GM12875 (cell line): ENCODE measurements around the gene ATP8A2.

ENCODE experiments used
- H3K4me3 ChIP-seq: one replicate; pipeline ENCODE4 v1.5.1; 2011; ENCODE audit warnings: low read depth, low read length, control low read depth
- TF ChIP-seq, protein P1 (sequence below): IDR thresholded peaks from 2 replicates; pipeline ENCODE4 v1.5.1; 2011; ENCODE audit warnings: low read depth, mild to moderate bottlenecking, control low read depth, inconsistent platforms, low read length, moderate library complexity, borderline replicate concordance; ENCODE audit not compliant: insufficient read depth

Gene ATP8A2

DNA sequence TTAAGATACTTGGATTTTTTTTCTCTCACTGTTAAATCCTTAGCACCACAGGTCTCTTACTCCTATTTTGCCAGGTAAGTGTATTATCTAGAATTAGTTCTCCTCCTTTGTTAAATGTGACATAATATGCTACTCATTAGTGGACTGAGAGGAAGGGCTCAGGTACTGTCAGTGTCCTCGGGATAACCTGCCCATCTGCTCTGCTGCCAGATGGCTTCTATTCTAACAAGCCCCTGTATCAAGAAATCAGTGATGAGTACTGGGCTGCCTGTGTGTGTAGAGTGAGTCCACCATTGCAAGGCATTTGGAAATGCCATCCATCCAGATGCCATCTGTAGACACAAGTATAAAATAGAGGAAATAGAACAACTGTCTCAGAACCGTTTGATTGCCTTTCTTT, 209.6 kb downstream of the ATP8A2 start:
- TF ChIP-seq, protein P1, sequence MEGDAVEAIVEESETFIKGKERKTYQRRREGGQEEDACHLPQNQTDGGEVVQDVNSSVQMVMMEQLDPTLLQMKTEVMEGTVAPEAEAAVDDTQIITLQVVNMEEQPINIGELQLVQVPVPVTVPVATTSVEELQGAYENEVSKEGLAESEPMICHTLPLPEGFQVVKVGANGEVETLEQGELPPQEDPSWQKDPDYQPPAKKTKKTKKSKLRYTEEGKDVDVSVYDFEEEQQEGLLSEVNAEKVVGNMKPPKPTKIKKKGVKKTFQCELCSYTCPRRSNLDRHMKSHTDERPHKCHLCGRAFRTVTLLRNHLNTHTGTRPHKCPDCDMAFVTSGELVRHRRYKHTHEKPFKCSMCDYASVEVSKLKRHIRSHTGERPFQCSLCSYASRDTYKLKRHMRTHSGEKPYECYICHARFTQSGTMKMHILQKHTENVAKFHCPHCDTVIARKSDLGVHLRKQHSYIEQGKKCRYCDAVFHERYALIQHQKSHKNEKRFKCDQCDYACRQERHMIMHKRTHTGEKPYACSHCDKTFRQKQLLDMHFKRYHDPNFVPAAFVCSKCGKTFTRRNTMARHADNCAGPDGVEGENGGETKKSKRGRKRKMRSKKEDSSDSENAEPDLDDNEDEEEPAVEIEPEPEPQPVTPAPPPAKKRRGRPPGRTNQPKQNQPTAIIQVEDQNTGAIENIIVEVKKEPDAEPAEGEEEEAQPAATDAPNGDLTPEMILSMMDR, result no peak
- no peak overlapping the region for H3K4me3 ChIP-seq

DNA sequence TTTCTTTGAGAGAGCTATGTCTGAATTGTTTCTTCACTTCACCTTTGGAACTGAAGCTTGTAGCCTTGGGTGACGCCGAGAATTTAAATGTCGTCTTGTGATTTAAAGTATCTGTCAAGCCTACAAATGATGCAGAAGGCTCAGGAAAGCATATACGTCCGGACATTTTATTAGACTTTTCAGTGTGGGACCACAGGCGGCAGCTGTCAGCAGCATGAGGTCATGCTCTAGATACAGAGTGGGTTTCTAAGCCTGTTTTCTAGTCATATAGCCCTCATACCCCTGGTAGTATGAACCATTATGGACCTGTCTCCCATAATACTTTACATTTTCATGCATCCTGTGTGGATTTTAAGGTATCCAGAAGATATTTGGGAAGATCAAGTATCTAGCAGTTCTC, 212.3 kb downstream of the ATP8A2 start:
- TF ChIP-seq, protein P1, result no peak

DNA sequence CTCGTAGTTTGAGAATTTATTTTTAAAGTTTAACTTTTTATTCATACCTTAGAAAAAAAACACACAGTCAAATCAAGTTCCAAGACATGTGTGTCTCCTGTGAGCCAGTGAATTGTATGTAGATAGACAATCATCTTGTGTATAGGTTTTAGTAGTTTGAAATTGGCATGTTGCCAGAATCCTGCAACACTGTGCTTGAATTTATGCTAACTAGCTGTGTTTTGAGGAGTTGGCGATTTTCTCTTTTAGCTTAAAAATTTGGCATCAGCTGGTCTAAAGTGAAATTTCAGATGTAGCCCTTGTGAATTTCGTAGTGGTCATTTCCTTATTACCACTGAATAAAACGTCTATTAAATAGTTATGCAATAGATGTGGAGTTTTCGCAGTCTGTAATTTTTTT, 213.2 kb downstream of the ATP8A2 start:
- TF ChIP-seq, protein P1, result no peak

More for the DNA sequence above, 212.3 kb downstream of the ATP8A2 start:
- H3K4me3 ChIP-seq, result no peak overlapping the region

GRCh38 chr13:25587326-25587980, 215.7 kb downstream of the ATP8A2 start:
- H3K4me3 ChIP-seq, result no peak overlapping the region
- TF ChIP-seq, protein P1, result no peak

More for the DNA sequence above, 213.2 kb downstream of the ATP8A2 start:
- H3K4me3 ChIP-seq, result no peak overlapping the region

DNA sequence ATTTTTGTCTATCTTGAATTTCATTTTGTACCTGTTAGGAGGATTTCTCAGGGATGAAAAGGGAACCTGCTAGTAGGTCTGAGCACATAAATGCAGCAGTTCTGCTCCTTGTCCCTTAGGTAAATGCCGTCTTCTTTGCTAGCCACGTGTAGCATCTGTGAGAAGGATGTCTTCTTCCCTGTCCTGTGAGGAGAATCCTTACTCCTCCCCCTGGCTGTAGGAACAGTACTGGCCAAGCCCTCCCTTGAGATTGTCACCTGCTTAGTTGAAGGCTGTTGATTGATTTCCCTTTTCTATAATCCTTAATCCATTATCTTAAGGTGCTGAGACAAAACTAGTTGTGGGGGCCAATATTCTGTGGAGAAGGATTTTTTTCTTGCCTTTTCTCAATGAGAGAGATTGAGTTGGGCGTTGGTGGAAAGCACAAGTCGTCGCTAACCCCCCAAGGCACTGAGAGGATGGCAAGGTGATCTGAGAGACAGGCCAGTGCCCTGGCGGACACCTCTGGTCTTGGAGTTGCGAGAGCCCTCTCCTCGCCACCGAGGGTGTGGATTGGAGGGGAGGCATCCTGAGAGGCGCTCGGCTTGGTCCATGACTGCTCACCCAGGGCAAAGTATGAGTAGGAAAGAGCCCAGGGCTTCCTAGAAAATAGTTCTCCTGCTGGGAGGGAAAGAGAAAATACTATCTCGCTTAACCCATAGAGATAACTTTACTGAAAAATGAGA, 216.7 kb downstream of the ATP8A2 start:
- no peak overlapping the region for H3K4me3 ChIP-seq
- TF ChIP-seq, protein P1, result no peak

DNA sequence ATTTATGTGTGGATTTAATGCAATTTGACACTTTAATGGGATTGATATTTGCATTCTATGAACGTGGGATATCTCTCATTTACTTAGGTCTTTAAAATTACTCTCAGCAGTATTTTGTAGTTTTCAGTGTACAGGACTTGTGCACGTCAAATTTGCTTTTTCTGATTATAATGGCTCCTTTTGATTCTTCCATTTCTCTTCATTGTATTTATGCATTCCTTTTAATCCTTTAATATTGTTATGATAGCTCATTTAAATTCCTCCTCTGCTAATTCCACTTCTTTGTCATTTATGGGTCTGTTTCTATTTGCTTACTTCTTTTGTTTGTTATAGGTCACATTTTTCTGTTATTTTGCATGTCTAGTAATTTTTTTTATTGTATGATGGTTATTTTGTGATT, 226.6 kb downstream of the ATP8A2 start:
- TF ChIP-seq, protein P1, result no peak
- H3K4me3 ChIP-seq, result no peak overlapping the region

DNA sequence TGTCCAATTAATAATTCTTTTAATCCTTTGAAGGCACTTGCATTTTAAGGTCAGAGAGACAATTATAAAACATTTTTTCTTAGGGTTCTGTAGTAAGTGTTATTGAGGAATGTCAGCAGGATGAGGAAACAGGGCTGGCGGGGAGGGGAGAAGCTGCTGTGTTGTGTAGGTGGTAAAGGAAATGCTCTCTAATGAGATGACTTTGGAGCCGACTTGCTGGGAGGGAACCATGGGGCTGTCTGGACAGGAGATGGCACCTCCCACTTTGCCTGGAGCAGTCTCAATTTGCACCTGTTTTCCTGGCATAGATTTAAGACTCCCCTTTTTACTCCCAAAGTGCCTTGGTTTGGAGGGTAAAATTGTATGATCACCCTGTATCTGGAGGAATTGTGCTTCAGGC, 230.4 kb downstream of the ATP8A2 start:
- H3K4me3 ChIP-seq, result no peak overlapping the region
- TF ChIP-seq, protein P1, result no peak
